GM21423 (cell line): Measurements from ENCODE around the gene CHKA.

Experiments
- ATAC-seq: cut with Tn5 transposase; IDR thresholded peaks from one replicate; pipeline ENCODE4 v1.9.1; 2021; ENCODE audit warnings: mild to moderate bottlenecking, moderate library complexity; ENCODE audit not compliant: unreplicated experiment

Gene CHKA

DNA sequence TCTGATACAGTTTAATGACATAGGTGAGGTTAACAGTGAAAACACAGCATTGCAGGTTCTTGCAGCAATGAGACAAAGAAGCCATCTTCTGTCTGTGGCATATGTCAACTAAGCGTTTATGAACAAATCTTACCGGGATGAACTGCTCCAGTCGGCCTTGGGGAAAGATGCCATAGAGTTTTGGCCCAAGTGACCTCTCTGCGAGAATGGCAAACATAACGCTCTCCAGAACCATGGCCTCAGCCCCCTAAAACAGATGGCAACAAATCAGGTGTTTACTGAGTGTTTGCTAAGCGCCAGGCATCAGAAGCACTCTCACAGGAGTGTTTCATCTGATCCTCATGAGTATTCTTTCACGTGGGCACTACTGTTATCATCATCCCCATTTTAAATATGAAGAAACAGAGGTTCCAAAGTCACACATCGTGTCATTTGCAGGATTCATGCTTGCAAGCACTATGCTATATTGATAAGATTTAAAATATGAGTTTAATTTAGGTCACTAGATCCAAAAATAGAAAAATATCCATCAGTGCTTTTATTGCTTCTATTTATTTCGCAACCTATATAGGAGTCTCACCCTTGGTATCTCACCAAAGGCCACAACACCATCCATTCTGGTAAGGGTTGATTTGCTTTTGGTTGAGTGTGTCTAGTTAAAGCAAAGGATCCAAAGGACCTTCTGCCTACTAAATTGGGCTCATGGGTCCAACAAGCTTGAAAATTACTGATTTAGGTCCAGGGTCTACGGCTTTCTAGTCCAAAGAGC lies 46.4 kb downstream of the CHKA start:
- ATAC-seq: no peak

DNA sequence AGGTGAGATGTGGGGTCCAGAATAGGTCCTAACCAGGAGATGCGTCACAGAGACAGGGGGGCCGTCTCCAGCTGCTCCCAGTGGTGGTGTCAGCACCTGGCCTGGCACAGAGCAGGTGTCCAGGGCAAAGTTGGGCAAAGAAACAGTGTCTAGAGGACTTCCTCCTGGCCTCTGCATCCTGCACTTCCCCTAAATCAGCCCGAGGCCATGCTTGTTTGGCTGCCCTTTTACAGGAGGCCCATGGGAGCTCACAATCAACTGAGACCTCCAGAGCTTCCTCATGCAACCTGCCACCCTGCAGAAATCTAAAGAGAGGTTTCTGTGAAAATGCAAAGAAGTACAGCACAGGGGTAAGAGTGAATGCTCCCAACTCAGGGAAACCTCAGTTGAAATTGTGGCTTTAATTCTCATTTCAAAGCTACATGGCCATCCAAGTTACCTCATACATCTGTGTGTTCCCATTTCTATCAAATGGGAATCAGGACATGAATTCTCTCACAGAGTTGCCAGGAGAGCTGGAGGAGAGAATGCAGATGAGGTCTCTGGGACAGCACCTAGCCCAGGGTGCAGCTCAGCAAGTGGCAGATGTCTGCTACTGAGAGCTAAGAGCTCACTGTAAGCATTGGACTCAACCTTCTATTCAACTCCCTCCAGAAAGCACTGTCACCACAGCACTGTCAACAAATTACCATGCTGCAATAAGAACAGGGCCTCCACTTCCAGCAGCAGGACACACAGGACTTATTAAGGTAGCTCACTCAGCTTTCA lies 49.7 kb downstream of the CHKA start:
- ATAC-seq: no peak

DNA sequence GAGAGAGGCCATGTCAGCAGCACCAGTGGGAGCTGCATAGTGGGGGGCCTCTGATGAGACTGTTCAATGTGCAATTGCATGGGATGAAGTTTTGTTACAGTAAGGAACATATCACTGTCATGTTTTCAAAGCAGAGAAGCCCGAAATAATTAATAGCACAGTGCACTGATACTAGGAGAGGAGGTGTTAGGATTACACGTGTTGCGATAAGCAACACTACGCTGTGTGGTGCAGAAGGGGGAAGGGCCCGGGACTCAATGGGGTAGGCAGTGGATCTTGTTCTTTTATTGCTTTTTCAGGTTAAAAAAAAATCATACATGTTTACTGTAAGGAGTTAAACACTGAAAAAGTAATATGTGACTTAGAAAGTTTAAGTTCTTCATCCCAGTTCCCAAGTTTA lies 53.2 kb downstream of the CHKA start:
- no peak for ATAC-seq

DNA sequence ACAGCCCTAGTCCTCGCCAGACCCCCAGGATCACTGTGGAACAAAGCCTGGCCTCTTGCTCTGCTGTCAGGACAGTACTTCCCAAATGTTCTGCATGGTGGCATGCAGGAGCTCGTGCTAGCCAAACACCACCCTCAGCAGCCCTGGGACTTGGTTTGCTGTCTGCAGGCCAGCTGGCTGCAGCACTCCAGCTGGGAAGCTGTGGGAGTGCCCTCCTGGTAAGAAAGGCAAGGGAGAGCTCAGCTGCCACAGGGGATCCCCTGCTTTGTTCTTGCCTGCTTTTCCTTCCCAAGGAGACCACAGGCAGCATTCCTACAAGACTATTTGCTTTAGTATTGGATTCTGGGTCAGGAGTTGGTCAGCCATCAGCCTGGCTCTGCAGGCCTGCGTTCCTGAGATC lies 54.4 kb downstream of the CHKA start:
- ATAC-seq: no peak

DNA sequence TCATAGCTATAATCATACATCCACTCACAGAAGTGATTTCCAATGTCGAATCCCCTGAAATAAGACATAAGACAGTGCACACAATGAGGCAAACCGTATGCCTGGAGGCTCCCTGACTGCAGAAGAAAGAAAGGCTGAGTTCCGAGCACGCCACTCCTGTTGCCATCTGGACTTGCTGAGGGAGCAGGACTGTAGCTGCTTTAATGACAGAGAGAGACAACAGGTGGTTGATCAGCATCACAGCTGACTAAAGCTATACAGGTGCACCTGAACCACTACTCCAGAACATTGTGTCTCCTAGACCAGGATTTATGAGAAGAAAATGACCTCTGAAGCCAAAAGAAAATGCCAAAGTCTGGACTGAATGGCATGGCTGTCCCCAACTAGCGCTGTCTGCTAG lies 55.3 kb downstream of the CHKA start:
- ATAC-seq: no peak

DNA sequence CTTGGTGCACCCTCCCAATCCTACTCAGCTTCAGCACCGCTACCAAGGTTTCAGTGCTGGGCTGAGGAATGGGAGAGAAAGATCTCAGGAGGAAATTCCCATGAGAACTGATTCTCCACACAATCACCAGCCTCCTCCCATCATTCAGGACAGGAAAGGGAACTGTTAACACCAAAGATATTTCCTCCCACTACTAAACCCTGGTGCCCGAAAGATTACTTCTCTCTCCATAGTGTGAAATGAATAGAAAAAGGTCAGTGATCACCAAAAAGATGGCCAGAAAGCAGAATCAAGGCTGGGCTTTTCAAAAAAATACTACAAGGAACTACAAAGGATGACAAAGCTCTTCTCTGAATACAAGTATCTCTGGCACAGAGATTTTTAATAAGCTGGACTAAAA lies 56.3 kb downstream of the CHKA start:
- ATAC-seq: no peak

DNA sequence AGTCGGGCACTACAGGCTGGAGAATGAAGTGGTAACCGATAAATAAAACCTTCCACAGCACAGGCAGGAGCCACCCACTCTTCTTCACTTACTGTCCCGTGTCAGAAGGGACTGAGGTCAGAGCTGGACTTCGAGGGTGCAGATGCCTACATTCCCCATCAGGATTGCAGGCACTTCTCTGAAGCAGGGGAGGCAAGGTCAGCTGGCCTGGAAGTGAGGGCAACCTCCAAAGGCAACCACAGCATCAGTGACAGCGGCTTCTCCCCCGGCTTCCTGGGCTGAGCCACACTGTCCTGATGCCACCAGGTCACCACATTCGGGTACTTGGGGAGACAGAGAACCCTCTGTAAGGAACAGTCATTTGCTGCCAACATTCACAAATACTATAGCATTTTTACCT lies 59.7 kb downstream of the CHKA start:
- ATAC-seq: no peak

DNA sequence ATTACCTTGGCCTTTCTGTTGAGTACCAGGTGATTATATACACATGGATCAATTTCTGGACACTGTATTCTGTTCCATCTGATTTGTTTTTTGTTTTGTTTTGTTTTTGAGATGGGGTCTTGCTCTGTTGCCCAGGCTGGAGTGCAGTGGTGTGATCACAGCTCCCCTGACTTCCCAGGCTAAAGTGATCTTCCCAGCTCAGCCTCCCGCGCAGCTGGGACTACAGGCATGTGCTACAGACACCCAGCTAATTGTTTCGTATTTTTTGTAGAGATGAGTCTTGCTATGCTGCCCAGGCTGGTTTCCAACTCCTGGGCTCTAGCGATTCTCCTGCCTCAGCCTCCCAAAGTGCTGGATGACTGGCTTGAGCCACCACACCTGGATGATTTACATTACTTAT lies 63.4 kb downstream of the CHKA start:
- no peak for ATAC-seq

DNA sequence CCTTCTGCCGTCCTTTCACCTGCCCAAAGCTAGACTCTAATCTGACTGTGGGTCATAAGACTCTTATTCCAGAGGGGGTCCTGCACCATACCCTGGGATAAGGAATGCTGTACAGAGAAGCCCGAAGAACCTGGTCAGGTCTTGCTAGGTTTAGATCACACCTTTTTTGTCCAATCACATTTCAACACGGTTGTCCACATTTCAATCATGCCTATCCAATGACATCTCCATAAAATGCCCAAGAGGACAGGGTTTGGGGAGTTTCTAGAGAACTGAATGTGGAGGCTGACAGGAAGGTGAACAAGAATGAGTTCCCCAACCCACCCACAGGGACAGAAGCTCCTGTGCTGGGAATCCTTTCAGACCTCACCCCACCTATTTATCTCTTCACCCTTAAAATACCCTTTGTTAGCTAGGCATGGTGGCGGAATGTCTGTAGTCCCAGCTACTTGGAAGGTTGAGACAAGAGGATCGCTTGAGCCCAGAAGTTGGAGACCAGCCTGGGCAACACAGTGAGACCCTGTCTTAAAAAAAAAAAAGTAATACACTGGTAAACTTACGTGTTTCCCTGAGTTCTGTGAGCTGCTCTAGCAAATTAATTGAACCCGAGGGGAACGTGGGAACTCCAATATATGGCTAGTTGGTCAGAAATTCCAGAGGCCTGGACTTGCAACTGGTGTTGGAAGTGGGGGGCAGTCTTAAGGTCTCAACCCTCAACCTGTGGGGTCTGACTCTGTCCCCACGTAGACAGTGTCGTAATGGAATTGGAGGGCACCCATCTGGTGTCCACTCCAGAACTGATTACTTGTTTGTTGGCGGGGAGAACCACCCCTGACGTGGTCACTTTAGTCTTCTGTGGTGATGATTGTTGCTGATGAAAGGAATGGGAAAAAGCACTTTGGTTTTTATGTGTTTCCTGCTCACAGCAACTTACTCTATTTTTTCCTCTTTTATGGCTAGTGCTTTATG lies 64.6 kb downstream of the CHKA start:
- no peak for ATAC-seq

DNA sequence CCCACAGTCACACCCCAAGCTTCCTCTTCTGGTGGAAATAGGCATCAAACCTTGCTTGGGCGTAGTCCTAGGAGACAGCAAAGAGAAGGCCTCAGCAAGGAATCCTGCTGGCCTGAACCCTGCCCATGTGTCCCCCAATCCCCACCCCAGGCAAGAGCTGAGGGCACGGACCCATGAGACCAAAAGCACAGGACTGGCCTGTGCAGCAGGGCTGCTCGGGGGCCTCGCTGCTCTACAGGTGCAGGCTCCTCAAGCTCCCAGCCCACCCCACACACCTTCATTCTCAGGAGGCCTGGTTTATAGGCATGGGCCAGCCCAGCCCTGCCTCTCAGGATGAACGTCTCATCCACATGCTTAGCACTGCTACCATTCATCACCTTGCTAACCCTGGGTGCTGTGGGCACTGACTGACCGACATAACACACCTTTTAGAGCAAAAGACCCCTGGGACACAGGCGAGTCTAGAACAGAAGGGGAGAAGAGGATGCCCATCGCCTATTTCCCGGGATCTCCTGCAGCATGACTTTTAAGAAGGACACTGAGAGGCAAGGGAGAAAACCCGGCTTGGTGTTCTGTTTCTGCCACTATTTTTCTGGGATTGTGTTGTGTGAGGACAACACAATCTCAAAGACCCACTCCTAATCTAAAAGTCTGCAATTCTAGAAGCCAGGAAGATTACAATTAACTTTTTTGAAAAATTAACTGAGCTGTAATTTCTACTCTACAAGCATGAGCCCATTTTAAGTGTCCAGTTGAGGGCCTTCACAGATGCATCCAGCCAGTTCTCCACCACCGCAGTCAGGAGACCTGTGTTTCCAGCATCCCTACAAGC lies 67.0 kb downstream of the CHKA start:
- no peak for ATAC-seq

DNA sequence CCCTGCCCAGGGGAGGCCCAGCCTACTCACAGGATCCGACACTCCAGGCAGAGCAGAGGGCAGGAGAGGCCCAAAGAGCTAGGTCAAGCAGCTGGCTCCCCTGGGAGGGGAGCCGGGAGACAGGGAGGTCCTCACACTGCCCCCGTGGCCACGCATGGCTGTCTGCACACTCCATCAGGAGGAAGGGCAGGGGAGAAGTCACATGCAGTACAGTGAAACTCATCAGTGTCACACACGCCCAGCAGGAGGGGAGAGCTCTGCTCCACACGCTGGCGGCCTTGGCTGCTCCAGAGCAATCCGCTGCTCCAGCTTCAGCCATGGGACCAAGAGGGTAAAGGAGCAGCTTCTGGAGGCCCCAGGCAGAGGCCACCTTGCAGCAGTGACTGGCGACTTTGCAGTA lies 68.1 kb downstream of the CHKA start:
- ATAC-seq: no peak

DNA sequence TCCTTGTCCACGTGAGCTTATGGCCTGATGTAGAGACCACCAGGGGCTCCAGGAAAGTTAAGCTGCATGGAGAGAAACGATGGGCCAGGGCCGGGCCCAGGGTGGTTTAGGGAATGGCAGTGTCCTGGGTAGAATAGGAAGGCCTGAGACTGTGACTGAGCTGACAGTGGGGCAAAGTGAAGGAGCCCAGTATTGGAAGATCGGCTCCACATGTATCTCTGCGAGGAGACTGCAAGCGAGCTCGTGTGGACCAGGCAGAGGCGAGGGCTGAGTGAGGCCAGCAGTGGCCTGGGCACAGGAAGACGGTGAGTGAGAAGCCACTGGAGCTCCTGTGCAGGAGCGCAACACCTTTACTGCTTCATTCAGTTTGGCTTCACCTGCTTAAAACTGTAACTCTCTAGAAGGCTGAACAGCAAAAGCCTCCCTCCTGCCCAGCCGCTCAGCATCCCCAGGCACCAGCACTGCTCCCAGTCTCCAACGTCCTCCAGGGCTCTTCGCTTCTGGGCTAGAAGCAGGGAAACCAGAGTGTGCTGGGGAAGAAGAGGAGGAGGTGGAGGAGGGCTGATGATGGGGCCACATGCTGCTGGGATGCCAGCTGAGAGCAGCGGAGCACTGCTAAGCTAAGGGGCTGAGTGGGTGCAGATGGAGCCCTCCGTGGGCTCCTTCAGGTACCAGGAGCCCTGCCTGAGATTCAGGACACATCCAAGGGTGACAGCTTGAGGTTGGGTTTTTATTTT lies 68.9 kb downstream of the CHKA start:
- ATAC-seq: no peak

DNA sequence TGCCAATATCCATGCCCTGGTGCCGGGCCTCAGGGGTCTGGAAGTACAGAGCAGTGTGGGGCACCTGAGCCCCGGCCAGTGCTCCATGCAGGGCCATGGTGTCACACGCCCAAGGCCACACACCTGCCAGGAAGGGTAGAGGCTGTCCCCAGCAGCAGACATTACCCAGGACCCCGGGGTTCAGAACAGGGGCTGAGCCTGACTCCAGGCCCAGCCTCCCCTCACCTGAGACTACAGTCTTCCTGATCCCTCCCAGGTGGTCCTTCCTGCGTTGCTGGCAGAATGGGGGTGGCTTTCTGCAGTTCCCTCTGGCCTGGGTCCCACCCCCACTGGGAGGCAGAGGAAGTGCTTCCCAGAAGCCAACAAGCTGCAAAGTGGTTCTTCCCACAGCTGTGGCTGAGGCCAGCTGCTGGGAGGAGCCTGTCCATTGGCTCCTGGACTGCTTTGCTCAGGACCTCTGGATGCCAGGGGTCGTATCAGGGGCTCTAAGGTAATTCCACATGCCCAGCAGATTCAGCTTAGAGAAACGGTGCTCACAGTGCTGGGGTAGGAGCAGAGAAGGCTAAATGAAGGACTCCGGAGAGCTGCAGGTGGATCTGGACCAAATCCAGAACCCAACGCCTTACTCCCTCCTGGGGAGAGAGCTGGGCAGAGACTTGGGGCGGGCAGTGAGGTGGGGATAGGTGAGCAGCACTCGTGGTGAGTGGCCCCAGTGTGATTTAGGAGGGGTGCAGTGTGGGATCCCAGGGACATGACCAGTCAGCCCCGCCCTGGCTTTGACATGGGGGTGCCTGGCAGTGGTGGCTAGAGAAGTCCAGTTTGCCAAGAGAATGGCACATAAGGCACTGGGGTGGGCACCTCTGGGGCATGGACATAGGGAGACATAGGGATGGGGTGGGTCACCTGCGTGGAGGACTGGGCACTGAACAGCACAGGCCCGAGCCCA lies 69.7 kb downstream of the CHKA start:
- ATAC-seq: no peak

DNA sequence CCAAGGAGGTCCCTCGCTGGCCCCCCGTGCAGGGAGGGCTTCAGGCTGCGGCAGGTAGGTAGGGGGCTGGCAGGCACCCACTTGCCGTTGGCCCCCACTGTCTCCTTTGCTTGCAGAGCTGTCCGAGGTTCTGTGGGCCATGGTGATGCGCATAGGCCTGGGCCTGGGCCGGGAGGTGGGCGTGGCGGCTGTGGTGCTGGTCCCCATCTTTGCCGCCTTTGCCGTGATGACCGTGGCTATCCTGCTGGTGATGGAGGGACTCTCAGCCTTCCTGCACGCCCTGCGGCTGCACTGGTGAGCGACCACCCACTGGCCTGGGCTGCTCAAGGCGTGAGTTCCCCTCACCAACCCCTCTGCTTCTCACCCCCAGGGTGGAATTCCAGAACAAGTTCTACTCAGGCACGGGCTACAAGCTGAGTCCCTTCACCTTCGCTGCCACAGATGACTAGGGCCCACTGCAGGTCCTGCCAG lies 70.8 kb downstream of the CHKA start:
- no peak for ATAC-seq

DNA sequence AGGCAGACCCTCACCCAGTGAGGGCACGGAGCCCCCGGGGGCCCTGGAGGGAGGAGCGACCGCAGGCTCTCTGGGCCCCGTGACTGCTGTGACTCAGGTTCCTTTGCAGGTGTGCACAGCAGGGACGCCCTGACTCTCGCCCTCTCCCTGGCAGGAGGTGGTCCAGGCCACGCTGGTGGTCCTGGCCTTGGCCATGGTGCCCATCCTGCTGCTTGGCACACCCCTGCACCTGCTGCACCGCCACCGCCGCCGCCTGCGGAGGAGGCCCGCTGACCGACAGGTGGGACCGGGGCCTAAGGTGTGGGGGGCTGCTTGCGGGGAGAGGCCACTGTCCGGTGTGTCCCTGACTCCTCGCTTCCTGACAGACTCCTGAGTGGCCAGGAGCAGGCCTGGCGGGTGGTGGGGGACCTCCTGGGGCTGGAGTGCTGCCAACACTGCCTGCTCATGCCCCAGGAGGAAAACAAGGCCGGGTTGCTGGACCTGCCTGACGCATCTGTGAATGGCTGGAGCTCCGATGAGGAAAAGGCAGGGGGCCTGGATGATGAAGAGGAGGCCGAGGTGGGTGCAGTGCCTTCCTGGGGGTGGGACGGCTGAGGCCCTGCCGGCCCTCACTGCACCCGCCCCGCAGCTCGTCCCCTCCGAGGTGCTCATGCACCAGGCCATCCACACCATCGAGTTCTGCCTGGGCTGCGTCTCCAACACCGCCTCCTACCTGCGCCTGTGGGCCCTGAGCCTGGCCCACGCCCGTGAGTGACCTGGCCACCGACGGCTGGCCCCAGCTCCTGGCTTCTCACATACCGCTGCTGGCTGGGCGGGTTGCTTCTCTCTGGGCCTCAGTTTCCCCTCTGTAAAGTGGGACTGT lies 71.4 kb downstream of the CHKA start:
- no peak for ATAC-seq

DNA sequence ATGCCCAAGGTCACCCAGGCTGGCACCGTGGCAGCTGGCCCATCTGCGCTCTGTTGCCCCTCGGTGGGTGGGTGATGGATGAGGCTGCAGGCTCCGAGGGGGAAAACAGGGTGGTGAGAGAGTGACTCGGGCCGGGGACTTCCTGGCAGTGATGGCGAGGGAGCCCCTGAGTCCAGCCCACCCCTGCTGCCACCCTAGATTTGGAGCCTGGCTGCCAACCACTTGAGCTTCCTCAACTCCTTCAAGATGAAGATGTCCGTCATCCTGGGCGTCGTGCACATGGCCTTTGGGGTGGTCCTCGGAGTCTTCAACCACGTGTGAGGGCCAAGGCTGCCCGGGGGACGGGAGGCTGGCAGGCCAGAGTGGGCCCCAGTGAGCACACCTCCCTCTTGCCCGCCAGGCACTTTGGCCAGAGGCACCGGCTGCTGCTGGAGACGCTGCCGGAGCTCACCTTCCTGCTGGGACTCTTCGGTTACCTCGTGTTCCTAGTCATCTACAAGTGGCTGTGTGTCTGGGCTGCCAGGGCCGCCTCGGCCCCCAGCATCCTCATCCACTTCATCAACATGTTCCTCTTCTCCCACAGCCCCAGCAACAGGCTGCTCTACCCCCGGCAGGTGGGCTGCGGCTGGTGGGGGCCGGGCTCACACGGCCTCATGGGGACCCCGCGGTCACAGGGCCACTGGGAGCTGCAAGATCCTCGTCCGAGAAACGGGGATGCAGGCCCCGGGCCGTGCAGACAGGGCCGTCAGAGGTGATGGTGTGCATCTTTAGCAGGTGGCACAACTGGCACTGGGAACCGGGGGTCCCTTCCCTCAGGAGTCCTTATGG lies 72.3 kb downstream of the CHKA start:
- ATAC-seq: no peak
